HG02885 (cell line): ENCODE measurements around the gene SVOP.

Experiments used
- ATAC-seq: cut with Tn5 transposase; IDR thresholded peaks from one replicate; pipeline ENCODE4 v1.9.1; 2021; ENCODE audit warnings: mild to moderate bottlenecking; ENCODE audit not compliant: unreplicated experiment, poor library complexity

SVOP gene

GRCh38 chr12:108939594-108939993 lies 81.3 kb downstream of the SVOP start:
- no peak for ATAC-seq

GRCh38 chr12:108938247-108938924 lies 82.5 kb downstream of the SVOP start:
- ATAC-seq: no peak

- ATAC-seq: no peak
Observed at GRCh38 chr12:108935159-108935763, 85.6 kb downstream of the SVOP start.

- ATAC-seq: no peak
Observed at GRCh38 chr12:108933949-108934348, 86.9 kb downstream of the SVOP start.

- no peak for ATAC-seq
Observed at GRCh38 chr12:108930756-108931155, 90.1 kb downstream of the SVOP start.

GRCh38 chr12:108930155-108930554 lies 90.7 kb downstream of the SVOP start:
- no peak for ATAC-seq

- no peak for ATAC-seq
Observed at GRCh38 chr12:108928695-108929094, 92.2 kb downstream of the SVOP start.

GRCh38 chr12:108922918-108923317 lies 98.0 kb downstream of the SVOP start:
- ATAC-seq: no peak

- no peak for ATAC-seq
Observed at GRCh38 chr12:108921946-108922345, 98.9 kb downstream of the SVOP start.

GRCh38 chr12:108918960-108919642 lies 101.8 kb downstream of the SVOP start:
- ATAC-seq: no peak

- no peak for ATAC-seq
Observed at GRCh38 chr12:108918206-108918605, 102.7 kb downstream of the SVOP start.

GRCh38 chr12:108916336-108916735 lies 104.5 kb downstream of the SVOP start:
- ATAC-seq: no peak

- ATAC-seq: no peak
Observed at GRCh38 chr12:108915632-108916133, 105.2 kb downstream of the SVOP start.

GRCh38 chr12:108914121-108914531 lies 106.7 kb downstream of the SVOP start:
- ATAC-seq: no peak

- no peak for ATAC-seq
Observed at GRCh38 chr12:108912361-108912760, 108.5 kb downstream of the SVOP start.

GRCh38 chr12:108911915-108912314 lies 109.0 kb downstream of the SVOP start:
- no peak for ATAC-seq

- ATAC-seq: no peak
Observed at GRCh38 chr12:108910336-108910735, 110.5 kb downstream of the SVOP start.

- ATAC-seq: no peak
Observed at GRCh38 chr12:108907839-108908351, 113.0 kb downstream of the SVOP start.

- ATAC-seq: no peak
Observed at GRCh38 chr12:108906971-108907370, 113.9 kb downstream of the SVOP start.

GRCh38 chr12:108905725-108906124 lies 115.1 kb downstream of the SVOP start:
- no peak for ATAC-seq

- ATAC-seq: no peak
Observed at GRCh38 chr12:108899145-108899544, 121.7 kb downstream of the SVOP start.
